Measurements from ENCODE around the gene AKT2. TPM values are rescaled to one million over a fixed set of nuclear protein-coding genes. Genes with fewer than 3 reads are reported as not detected.

Gene AKT2
- total RNA-seq, 6 experiments from 2014 or later, result 83.2 to 132 (median 107) TPM

DNA sequence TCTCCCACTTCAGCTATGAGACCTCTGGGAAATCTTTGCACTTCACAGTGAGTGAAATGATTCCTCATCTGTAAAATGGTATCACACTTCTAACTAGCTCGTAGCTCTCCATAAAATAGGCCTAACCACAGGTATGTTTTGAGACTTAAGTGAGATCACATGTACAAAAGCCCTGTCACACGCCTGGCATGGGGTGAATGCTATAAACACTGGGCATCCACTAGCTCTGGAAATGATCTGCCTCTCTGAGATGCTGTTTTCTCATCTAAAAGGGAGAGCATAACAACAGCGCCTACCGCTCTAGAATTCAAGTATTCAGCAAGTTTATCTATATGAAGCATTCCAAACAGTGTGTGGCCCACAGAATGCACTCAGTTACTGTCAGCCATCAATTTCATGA, 2.2 kb downstream of the AKT2 start:
- intact Hi-C loops (cut with DNase I), result no loop called here
- Histone ChIP-seq H3K27ac (peak overlapping the region in 2 of 3 donors; percentile 93 to 94), H3K9me3 (no peaks in the 10 kb centered on the region), H3K36me3 (no peaks in the 10 kb centered on the region), H3K4me1 (peaks cover 0 to 60% (median 27%) of the 10 kb centered on the region in 4 donors), H3K27me3 (no peaks in the 10 kb centered on the region), H3K4me3 (peak overlapping the region; percentile 91 to 95 (median 94))
- WGBS (ENCODE audit: insufficient coverage, low coverage, low lambda C conversion rate, missing lambda C conversion rate), result 47% methylated on average over 4 of the region's 4 CpGs
- TF ChIP-seq CTCF (IDR thresholded peaks at IDR 0.05) (no peak), POLR2A (IDR thresholded peaks at IDR 0.05) (no peak)
- no peak for DNase-seq
- no peak for ATAC-seq

- H3K4me3 ChIP-seq, result no peak overlapping the region
- no peak for DNase-seq
- peak overlapping the region in 2 of 3 donors; percentile 93 to 94 for H3K27ac ChIP-seq
- intact Hi-C loops (cut with DNase I), result no loop called here
- TF ChIP-seq CTCF (IDR thresholded peaks at IDR 0.05) (no peak), POLR2A (IDR thresholded peaks at IDR 0.05) (no peak)
- WGBS (ENCODE audit: insufficient coverage, low coverage, low lambda C conversion rate, missing lambda C conversion rate), result 94% methylated on average over 6 of the region's 6 CpGs
- ATAC-seq, result no peak
- peaks cover 0 to 67% (median 31%) of the 10 kb centered on the region in 4 donors for H3K4me1 ChIP-seq
- no peaks in the 10 kb centered on the region for H3K9me3 ChIP-seq
- no peaks in the 10 kb centered on the region for H3K27me3 ChIP-seq
- H3K36me3 ChIP-seq, result no peaks in the 10 kb centered on the region
Measured at GRCh38 chr19:40282209-40282580, 3.0 kb downstream of the AKT2 start.

DNA sequence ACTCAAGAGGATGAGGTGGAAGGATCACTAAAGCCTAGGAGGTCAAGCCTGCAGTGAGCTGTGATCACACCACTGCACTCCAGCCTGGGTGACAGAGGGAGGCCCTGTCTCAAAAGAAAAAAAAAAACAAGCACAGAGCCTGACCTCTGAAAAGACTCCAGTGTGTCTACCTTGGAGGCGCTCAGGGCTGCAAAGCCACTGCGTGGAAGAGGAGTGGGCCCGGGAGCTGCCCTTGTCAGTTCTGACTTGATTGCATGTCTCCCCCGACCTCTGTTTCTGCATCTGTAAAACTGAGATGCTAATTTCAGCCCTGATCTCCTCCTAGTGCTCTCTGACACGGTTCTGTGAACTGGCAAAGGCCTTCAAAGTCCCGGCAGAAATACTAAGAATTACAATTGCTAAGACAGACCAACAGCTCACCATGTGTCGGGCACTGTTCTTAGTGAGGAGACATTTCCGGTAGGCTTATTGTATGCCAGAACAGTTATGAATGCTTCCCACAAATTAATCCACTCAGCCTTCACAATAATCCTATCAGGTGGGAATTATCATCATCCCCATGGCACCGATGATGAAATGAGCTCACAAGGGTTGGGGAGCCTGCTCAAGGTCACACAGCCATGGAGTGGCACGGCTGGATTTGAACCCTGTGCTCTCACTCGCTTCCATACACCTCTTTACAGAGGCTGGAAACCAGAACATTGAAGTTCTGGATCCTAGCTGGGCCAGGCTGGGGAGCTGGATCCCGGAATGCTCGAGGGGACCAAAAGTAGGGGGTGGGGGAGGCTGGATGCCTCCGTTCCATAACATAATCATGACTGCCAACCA, 3.5 kb downstream of the AKT2 start:
- TF ChIP-seq CTCF (IDR thresholded peaks at IDR 0.05), result no peak
- no peak for TF ChIP-seq POLR2A (IDR thresholded peaks at IDR 0.05)
- Histone ChIP-seq H3K36me3 (no peaks in the 10 kb centered on the region), H3K4me3 (peak overlapping the region in 1 of 3 donors; percentile 13), H3K27me3 (no peaks in the 10 kb centered on the region), H3K27ac (peak overlapping the region; percentile 32 to 94 (median 93)), H3K9me3 (no peaks in the 10 kb centered on the region), H3K4me1 (peaks cover 0 to 73% (median 31%) of the 10 kb centered on the region in 4 donors)
- ATAC-seq (no peak), DNase-seq (no peak)
- intact Hi-C loops (cut with DNase I), result no loop called here
- WGBS (ENCODE audit: insufficient coverage, low coverage, low lambda C conversion rate, missing lambda C conversion rate), result 63% methylated on average over 6 of the region's 14 CpGs

DNA sequence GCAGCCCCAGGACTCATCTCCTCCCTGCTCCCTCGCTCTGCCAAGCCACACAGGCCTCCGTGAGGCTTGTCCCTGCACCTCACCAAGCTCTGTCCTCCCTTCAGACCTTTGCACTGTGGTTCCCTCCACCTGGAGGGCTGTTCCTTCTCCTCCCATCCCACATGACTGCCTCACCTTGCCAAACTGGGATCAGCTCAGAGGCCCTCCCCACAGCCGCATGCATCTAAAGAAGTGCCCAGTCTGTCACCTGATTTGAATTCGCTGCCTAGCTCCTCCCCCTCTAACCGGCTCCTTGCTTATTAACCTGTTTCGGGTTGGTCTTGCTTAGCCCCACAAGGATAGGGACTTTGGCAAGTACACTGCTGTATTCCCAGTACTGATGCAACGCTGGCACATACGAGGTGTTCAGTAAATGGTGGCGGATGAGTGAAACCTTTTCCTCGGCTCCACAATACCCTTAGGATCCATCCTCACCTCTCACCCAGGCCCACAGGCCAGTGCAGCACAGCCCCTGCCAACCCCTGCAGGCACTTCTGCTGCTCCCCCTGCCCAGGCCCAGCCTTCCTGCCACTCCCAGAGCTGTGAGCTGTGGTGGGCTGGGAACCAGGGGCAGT, 4.4 kb downstream of the AKT2 start:
- Histone ChIP-seq H3K4me1 (peaks cover 0 to 71% (median 29%) of the 10 kb centered on the region in 4 donors), H3K9me3 (no peaks in the 10 kb centered on the region), H3K27me3 (no peaks in the 10 kb centered on the region), H3K36me3 (no peaks in the 10 kb centered on the region), H3K4me3 (peak overlapping the region in 2 of 3 donors; percentile 22 to 42), H3K27ac (peak overlapping the region; percentile 32 to 94 (median 81))
- peak; percentile 63 for TF ChIP-seq POLR2A (IDR thresholded peaks at IDR 0.05)
- TF ChIP-seq CTCF (IDR thresholded peaks at IDR 0.05), result no peak
- WGBS (ENCODE audit: insufficient coverage, low coverage, low lambda C conversion rate, missing lambda C conversion rate), result 32% methylated on average over 9 of the region's 10 CpGs
- DNase-seq, result peak; percentile 78 to 96 (median 92)
- peak; percentile 59 to 76 (median 67) for ATAC-seq
- intact Hi-C loops (cut with DNase I), result no loop called here

All from right lobe of liver (tissue), 6 donors.